Measurements from ENCODE around the gene SVOP.

Gene SVOP

DNA sequence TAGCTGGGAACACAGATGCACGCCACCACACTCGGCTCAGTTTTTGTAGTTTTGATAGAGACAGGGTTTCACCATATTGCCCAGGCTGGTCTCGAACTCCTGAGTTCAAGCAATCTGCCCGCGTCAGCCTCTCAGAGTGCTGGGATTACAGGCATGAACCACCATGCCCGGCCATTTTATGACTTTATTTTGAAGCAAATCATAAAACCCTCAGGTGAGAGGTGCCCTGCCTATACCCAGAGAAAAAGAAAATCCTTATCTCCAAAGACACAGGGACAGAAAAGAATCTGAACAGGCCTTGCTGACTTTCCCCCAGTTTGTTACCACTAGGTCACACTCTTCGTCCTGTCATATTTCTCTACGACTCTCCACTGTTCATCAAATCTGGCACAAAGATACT, 92.2 kb downstream of the SVOP start:
- DNase-seq (ENCODE audit: low read depth): no peak
- H3K4me3 ChIP-seq (ENCODE audit: control insufficient read depth, low read depth, low read length): no peak overlapping the region
- TF ChIP-seq, protein P1, sequence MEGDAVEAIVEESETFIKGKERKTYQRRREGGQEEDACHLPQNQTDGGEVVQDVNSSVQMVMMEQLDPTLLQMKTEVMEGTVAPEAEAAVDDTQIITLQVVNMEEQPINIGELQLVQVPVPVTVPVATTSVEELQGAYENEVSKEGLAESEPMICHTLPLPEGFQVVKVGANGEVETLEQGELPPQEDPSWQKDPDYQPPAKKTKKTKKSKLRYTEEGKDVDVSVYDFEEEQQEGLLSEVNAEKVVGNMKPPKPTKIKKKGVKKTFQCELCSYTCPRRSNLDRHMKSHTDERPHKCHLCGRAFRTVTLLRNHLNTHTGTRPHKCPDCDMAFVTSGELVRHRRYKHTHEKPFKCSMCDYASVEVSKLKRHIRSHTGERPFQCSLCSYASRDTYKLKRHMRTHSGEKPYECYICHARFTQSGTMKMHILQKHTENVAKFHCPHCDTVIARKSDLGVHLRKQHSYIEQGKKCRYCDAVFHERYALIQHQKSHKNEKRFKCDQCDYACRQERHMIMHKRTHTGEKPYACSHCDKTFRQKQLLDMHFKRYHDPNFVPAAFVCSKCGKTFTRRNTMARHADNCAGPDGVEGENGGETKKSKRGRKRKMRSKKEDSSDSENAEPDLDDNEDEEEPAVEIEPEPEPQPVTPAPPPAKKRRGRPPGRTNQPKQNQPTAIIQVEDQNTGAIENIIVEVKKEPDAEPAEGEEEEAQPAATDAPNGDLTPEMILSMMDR (IDR thresholded peaks at IDR 0.05; ENCODE audit: control insufficient read depth, insufficient read depth, low read depth, low read length, missing control alignments): no peak

DNA sequence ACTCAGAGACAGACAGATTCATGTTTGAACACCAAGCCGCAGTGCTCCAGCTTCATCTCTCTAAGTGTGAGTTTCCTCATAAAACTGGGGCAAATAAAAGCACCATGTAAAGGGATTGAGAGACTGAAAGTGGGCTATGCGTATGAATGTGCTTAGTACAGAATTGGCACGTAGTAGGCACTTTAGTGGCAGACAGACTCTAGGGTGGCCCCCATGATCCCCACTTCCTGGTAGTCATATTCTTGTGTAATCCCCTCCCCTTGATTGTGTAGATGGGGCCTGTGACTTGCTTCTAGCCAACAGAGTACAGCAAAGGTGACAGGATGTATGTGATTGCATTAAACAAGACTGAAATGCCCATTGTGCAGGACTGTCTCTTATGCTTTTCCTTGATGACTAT, 98.0 kb downstream of the SVOP start:
- DNase-seq (ENCODE audit: low read depth): no peak
- TF ChIP-seq, protein P1 (IDR thresholded peaks at IDR 0.05; ENCODE audit: control insufficient read depth, insufficient read depth, low read depth, low read length, missing control alignments): no peak
- H3K4me3 ChIP-seq (ENCODE audit: control insufficient read depth, low read depth, low read length): no peak overlapping the region

DNA sequence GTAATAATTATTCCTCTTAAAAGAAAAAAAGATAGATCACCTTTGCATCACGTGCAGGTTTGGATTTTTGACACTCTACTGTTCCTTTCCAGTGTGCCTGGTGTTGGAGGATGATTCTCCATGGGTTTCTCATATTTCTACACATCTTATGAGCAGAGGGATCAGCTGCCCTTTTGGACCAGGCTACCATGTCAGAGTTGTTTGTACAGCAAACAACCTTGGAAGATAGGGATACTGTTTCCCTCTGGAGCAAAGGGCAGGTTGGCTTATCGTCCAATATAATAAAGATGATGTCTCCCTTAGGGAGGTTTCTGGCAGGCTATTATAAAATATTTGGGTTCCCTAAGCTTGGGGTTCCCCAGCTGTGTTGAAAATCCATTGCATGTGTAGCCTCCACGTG, 98.9 kb downstream of the SVOP start:
- DNase-seq (ENCODE audit: low read depth): no peak
- H3K4me3 ChIP-seq (ENCODE audit: control insufficient read depth, low read depth, low read length): no peak overlapping the region
- TF ChIP-seq, protein P1 (IDR thresholded peaks at IDR 0.05; ENCODE audit: control insufficient read depth, insufficient read depth, low read depth, low read length, missing control alignments): no peak

DNA sequence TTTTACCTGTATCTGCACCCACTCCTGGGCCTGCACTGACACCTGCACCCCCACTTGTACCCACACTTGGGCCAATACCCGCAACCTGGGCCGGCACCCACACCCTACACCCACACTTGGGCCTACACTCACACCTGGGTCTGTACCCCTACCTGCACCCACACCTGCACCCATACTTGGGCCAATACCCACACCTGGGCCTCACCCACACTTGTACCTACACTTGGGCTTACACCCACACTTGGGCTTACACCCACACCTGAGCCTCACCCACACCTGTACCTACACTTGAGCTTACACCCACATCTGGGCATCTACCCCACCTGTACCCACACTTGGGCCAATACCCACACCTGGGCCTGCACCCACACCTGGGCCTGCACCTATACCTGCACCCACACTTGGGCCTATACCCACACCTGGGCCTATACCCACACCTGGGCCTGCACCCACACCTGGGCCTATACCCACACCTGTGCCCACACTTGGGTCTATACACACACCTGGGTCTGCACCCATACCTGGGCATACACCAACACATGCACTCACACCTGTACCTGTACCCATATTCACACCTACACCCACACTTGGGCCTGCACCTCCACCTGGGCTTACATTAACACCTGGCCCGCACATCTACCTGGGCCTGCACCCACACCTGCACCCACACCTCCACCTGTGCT, 101.8 kb downstream of the SVOP start:
- DNase-seq (ENCODE audit: low read depth): no peak
- no peak overlapping the region for H3K4me3 ChIP-seq (ENCODE audit: control insufficient read depth, low read depth, low read length)
- TF ChIP-seq, protein P1 (IDR thresholded peaks at IDR 0.05; ENCODE audit: control insufficient read depth, insufficient read depth, low read depth, low read length, missing control alignments): no peak

DNA sequence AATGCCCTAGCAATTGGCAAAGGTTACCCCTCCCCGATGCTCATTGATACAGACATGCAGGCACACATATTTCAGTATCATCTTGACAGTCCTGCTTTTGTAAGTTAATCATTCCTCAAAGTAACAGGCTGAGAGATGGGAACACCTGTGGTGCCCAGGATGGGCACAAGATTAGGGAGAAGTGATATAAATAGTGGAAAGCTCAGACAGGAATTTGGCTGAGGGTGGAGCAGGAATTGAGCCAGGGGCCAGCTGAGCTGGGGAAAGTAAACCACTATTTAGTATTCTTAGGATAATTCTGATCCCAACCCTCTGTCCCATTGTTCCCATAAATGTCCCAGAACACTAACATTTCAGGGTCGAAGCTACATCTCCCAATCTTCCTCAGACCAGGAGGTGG, 102.7 kb downstream of the SVOP start:
- TF ChIP-seq, protein P1 (IDR thresholded peaks at IDR 0.05; ENCODE audit: control insufficient read depth, insufficient read depth, low read depth, low read length, missing control alignments): no peak
- no peak overlapping the region for H3K4me3 ChIP-seq (ENCODE audit: control insufficient read depth, low read depth, low read length)
- no peak for DNase-seq (ENCODE audit: low read depth)

DNA sequence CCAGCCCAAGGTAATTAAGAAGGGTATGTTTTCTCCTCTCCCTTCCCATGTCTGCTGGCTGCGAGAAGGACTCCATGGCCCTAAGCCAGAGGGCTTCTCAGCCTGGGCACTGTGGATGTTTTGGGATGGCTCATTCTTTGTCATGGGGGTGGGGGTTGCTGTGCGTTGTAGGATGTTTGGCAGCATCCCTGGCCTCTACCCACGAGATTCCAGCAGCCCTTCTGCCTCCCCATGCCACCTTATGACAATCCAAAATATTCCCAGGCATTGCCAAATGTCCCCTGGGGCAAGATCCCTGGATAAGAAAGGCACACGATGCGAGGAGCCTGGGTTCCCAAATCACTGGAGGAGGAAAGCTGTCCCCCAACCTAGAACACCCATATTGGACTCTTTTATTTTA, 104.5 kb downstream of the SVOP start:
- DNase-seq (ENCODE audit: low read depth): no peak
- TF ChIP-seq, protein P1 (IDR thresholded peaks at IDR 0.05; ENCODE audit: control insufficient read depth, insufficient read depth, low read depth, low read length, missing control alignments): no peak
- no peak overlapping the region for H3K4me3 ChIP-seq (ENCODE audit: control insufficient read depth, low read depth, low read length)

Data from AG09309 (cell line).